UCSD-AML1 (cell line): ENCODE measurements around the gene TARDBP.
"Not testable (repeated sequence)": the region's sequence is repeated elsewhere in the genome, so short reads cannot be mapped to it uniquely, and the experiment has no call there.

Experiments
- DNase-seq: peaks from one replicate; lab custom pipeline; 2025; ENCODE audit not compliant: unreplicated experiment; lab: John Stamatoyannopoulos, UW

Gene TARDBP

DNA sequence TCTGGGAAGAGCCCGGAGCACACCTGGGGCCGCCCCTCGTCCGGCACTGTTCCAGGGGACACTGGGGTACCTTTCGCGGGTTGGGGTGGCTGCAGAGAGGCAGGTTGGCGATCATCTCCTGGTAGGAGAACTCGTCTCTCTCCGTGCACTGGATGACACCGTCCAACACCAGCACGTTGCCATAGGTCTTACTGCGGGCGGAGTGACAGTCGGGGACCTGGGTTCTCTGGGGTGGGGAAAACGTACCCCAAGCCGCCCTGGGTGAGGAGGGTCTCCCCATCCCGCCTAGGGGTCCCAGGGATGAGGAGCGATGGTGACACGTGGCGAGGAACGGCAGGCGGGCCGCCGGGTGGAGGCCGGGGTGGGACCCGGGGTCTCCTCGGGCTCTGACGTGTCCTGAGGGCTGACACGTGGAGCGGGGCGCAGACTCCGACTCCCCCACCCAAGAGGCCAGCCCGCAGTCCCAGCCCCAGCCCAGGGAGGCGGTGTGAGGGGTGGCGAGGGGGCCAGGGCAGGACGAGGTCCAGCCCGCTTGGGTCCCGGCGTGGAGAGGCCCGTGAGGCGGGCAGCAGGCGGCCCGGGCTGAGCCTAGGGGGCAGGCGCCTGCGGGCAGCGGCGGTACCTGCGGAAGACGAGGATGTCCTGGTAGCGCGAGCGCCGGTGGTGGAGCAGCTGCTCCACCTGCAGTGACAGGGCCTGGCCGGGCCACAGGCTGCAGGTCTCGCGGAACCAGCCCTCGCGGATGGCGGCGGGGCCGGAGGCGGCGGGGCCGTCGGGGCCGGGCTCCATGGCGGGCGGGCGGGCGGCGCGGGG is 46.9 kb downstream of the TARDBP start:
- no peak for DNase-seq

DNA sequence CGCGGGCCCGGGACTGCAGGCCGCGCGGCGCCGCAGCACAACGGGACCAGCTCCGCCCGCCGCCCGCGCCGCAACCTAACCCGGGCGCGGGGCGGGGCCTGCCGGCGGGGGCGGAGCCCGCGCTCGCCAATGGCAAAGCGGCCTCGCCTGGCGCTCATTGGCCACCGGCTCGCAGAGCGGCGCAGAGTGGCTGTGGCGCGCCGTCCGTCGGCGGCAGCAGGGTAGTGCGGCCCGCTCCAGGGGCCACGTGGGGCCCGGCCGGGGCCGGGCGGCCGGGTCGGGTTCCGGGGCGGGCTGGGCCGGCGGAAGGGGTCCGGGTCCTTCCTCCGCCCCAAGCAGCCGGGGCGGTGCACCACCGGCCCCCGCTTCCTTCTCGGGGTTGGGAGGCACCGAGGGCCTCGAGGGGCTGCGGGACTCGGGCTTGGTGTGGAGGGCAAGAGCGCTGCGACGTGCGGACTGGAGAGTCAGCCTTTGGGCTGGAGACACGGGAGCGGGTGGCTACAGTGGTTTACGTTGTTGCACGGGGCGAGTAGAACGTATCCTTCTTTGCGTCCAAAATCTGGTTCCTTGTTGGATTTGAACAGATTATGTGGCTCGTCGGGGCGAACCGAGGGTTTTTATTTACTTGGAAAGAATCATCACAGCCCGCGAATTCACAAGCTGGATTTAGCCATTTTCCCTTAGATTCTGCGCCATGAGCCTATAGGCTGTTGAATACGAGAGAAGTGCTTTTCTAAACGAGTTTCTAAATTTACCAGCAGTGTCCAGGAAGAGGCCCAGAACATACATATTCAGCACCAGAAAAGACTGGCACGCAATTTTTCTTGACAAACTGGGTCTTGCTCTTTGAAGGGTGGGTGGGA is 47.7 kb downstream of the TARDBP start, which contains the start of gene SRM:
SRM (minus strand) TSS at position 51 of the 863 bp plus-strand sequence. CDS start 75 bp downstream, outside the sequence.
- peak; percentile 94 for DNase-seq

GRCh38 chr1:11061652-11062365 is 49.4 kb downstream of the TARDBP start:
- no peak for DNase-seq

GRCh38 chr1:11062965-11063401 is 50.5 kb downstream of the TARDBP start:
- no peak for DNase-seq

DNA sequence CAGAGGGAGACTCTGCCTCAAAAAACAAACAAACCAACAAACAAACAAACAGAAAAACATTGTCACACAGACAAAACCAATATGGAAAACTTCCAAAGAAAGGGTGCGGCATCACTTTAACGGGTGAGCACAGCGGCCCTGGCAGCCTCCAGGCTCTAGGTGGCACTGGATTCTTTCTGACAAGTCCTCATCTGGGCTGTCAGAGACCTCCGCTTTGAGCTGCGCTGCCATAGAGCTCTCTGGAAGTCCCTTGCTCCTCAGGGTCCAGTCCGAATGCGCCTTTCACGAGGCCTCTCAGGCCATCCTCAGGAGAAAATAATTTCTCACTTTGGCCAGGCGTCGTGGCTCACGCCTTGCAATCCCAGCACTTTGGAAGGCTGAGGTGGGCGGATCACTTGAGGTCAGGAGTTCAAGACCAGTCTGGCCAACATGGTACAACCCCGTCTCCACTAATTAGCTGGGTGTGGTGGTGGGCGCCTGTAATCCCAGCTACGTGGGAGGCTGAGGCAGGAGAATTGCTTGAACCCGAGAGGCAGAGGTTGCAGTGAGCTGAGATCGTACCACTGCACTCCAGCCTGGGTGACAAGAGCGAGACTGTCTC is 51.6 kb downstream of the TARDBP start:
- DNase-seq = not testable (repeated sequence)

DNA sequence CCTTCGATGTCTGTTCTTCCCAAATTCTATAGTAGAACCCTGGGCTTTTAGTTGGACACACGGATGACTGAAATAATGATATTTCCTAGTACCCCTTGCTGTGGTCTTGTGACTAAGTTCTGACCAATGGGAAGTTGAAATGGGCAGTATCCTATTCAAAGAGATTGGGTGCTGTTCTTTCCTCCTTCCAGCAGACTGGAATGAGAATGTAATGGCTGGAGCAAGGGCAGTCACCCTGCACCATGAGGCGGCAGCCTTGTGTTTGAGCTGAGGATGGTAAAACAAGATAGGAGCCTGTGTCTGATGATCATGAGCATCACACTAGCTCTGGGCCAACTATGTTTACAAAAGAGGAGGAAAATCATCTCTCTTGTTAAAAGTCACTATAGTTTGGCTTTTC is 52.5 kb downstream of the TARDBP start:
- DNase-seq = no peak

- no peak for DNase-seq
Observed at GRCh38 chr1:11065796-11066195, 53.3 kb downstream of the TARDBP start.

- DNase-seq = no peak
Observed at GRCh38 chr1:11067716-11068599, 55.5 kb downstream of the TARDBP start.

GRCh38 chr1:11068600-11069473 is 56.4 kb downstream of the TARDBP start:
- DNase-seq = no peak

DNA sequence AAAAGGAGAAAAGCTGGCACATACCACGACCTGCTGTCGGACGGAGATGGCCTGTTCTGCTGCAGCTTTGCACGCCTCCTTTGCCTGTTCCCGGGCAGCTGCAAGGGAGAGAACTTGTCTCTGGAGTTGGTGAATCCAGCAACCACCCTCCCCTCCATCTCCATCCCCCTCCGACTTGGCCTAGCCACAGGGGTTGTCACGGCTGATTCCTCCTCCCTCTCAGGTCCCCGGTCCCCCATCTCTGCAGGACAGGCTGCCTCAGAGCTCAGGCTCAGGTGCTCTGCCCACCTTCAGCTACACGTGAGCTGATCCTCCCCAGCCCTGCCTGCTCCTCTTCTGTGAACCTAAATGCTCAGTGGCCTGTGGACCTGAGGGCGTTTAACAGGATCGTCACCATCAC is 58.4 kb downstream of the TARDBP start:
- DNase-seq = no peak

DNA sequence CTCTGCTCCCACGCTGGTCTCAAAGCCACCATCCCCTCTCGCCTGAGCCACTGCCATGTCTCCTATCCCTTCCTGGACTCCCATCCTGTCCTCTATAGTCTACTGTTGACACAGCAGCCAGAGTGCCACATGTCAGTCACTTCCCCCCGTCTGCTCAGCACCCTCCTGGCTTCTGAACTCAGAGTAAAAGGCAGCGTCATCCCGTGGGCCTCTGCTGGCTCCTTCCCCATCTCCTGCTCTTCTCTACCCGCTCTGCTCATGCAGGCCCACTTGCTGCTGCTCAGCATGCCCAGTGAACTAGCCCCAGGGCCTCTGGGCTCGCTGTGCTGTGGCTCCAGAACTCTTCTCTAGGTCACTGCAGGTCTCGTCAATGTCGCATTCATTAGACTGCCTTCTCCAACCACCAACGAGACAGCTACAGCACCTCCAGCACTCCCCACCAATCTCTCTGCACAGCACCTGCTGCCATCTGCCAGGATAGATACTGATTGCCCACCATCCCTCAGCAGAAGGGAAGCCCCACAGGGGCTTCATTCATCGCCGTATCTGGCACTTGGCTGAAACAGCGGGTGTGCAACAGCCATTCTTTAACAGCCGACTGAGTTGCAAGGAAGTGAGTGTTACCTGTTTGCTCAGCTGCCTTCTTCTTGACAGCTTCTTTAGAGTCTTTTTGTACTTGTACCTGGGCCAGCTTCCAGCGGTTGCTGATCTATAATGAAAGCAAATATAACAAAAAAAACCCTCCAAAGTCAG is 59.2 kb downstream of the TARDBP start:
- no peak for DNase-seq

- DNase-seq = no peak
Observed at GRCh38 chr1:11072216-11072917, 59.9 kb downstream of the TARDBP start.

- not testable (repeated sequence) for DNase-seq
Observed at GRCh38 chr1:11073398-11073797, 60.9 kb downstream of the TARDBP start.
